SK-N-MC (cell line): ENCODE measurements around the gene NDC1.

Experiments used
- DNase-seq: peaks from one replicate; pipeline ENCODE4 v3.0.0-alpha.2; 2011; ENCODE audit warnings: low read depth, low spot score
- H3K27ac ChIP-seq: fragments of 200-600 bp; sonication (generic); 2 replicates; pipeline ENCODE4 v1.5.1; 2016; ENCODE audit warnings: mixed run types
- H3K36me3 ChIP-seq: fragments of 200-600 bp; sonication (generic); 2 replicates; pipeline ENCODE4 v1.6.1; 2017; ENCODE audit warnings: antibody characterized with exemption, low read length, mixed read lengths; ENCODE audit not compliant: insufficient read depth
- H3K4me3 ChIP-seq: fragments of 200-600 bp; sonication (generic); 2 replicates; pipeline ENCODE4 v1.5.1; 2016
- H3K9ac ChIP-seq: fragments of 200-600 bp; sonication (generic); 2 replicates; pipeline ENCODE4 v1.8.0; 2017; ENCODE audit warnings: mixed run types, mixed read lengths; ENCODE audit not compliant: insufficient read length
- H3K9me3 ChIP-seq: fragments of 200-600 bp; sonication (generic); 2 replicates; pipeline ENCODE4 v1.6.1; 2017; ENCODE audit warnings: low read depth, mild to moderate bottlenecking, antibody characterized with exemption, low read length, moderate library complexity, mixed read lengths
- EZH2 ChIP-seq: fragments of 200-600 bp; sonication (generic); IDR thresholded peaks from one replicate; pipeline ENCODE4 v1.6.1; 2017; ENCODE audit warnings: antibody characterized with exemption
- FOXP2 ChIP-seq: optimal IDR thresholded peaks from 2 replicates; pipeline ENCODE3; 2011; ENCODE audit warnings: mild to moderate bottlenecking, moderate library complexity; ENCODE audit not compliant: insufficient read depth; ENCODE audit errors: extremely low read length, control extremely low read depth
- POLR2AphosphoS5 ChIP-seq: IDR thresholded peaks from 2 replicates; pipeline ENCODE4 v1.6.1; 2012; ENCODE audit warnings: mild to moderate bottlenecking, low read depth, low read length, borderline replicate concordance

NDC1 gene

DNA sequence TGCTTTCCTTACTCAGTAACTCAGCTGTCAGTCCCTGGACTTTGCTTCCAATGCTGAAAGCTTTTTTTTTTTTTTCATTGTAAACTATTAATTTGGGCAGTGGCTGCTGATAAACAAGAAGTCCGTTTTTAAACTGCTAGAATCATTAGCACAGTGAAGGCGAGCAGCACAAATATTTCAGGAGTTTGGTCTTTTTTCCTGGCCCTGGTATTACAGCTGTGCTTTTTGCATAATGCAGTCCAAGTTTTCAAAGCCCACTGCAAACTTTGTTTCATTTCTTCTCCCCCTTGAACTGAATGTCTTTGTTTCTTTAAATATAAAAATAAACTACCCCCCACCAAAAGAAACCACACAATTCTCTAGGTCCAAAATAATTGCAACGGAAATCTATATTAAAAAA, 105.7 kb downstream of the NDC1 start:
- no peak overlapping the region for H3K4me3 ChIP-seq
- H3K36me3 ChIP-seq, result no peaks in the 10 kb centered on the region
- DNase-seq, result no peak
- no peak overlapping the region for H3K27ac ChIP-seq
- H3K9ac ChIP-seq, result no peak overlapping the region
- no peak for TF ChIP-seq EZH2
- no peak for TF ChIP-seq FOXP2
- no peak for TF ChIP-seq POLR2AphosphoS5
- H3K9me3 ChIP-seq, result no peaks in the 10 kb centered on the region

DNA sequence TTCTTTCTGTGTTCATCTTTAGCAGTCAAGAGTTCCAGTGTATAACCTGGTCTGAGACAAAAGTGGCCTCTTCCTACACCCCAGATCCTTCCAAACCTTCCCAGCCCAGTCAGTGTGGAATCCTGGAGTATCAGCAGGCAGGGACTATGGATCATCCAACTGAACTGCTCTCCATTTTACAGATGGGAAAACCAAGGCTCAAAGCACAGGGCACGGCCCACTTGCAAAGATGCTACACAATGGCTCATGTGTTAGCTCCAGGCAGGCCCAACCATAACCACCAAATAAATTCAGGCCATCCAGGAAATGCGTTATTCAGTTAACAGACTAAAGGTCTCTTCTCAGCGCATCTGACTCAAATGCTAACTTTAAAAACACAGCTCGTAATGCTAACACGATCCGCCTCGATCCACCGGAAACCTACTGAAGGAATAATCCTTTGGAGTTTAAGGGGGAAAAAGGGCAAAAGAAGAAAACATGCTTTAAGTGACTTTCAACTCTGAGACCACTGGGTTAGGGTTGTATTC, 106.3 kb downstream of the NDC1 start:
- no peak for DNase-seq
- Histone ChIP-seq H3K4me3 (no peak overlapping the region), H3K27ac (no peak overlapping the region), H3K9me3 (no peaks in the 10 kb centered on the region), H3K9ac (no peak overlapping the region), H3K36me3 (no peaks in the 10 kb centered on the region)
- TF ChIP-seq EZH2, result no peak
- TF ChIP-seq POLR2AphosphoS5, result no peak
- no peak for TF ChIP-seq FOXP2

DNA sequence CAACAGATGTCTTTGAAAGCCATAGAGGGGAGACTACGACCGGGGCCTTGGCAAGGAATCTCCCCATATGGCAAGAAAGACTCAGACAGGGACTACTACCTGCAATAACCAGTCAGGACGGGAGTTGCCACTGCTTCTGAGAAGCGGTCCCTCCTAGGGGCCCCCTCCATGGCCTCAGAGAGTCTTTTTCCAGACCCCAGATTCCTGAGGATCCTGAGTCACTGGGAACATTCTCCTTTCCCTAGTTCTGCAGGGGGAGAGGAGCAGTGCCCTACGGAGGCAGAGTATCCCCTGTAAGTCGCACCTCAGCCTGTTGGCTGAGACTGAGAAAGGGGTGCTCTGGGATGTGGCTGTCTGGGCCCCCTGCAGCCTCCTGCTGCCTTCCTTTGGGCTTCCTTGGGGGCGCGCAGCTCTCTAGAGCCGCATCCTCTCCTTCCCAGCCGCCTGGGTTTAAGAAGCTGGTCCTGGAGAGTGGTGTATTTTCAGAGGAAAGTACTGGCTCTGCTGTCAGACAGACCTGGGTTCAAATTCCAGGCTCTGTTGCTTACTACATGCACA, 107.0 kb downstream of the NDC1 start:
- TF ChIP-seq FOXP2 (no peak), EZH2 (no peak), POLR2AphosphoS5 (no peak)
- Histone ChIP-seq H3K36me3 (no peaks in the 10 kb centered on the region), H3K27ac (no peak overlapping the region), H3K9ac (no peak overlapping the region), H3K4me3 (no peak overlapping the region), H3K9me3 (no peaks in the 10 kb centered on the region)
- no peak for DNase-seq

GRCh38 chr1:53730224-53730865, 107.8 kb downstream of the NDC1 start:
- TF ChIP-seq FOXP2 (no peak), POLR2AphosphoS5 (no peak)
- H3K27ac ChIP-seq, result no peak overlapping the region
- H3K4me3 ChIP-seq, result peak overlapping the region; percentile 59
- H3K9me3 ChIP-seq, result no peaks in the 10 kb centered on the region
- no peak for DNase-seq
- H3K36me3 ChIP-seq, result no peaks in the 10 kb centered on the region
- no peak overlapping the region for H3K9ac ChIP-seq

DNA sequence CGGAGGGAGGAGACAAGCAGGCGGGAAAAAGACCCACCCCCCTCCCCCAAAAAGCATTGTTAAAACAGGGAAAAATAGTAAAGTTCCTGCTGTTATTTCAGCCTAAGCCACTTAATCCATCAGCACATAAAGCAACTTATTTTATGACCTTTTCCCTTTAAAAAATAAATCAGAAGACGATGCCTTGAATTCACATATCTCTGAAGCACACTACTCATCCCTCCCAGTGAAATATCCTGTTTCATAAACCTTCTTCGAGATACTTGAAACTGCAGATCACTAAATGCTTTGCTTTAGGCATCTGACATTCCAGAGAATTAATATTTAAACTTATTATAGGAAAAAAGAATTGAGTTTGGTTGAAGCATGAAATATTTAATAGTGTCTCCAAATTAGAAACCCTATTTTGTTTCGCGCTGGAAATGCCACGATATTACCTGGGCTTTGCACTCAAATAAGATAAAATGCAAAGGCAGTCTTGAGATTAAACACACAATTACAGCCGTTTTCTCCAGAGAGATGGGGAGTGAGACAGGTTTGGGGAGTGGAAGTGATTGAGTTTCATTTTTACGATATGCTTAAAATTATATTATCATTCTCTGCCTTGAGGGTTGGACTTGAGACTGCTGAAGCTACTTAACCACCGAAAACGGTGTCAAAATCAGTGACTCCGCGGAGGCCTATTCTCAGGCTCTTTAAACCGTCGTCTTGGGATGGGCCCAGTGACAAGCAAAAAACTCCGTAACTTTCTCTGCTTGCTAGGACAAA, 108.5 kb downstream of the NDC1 start:
- no peak overlapping the region for H3K9ac ChIP-seq
- peak overlapping the region; percentile 22 for H3K27ac ChIP-seq
- no peaks in the 10 kb centered on the region for H3K9me3 ChIP-seq
- TF ChIP-seq POLR2AphosphoS5 (no peak), FOXP2 (no peak), EZH2 (no peak)
- no peaks in the 10 kb centered on the region for H3K36me3 ChIP-seq
- DNase-seq, result no peak
- H3K4me3 ChIP-seq, result peak overlapping the region; percentile 59

DNA sequence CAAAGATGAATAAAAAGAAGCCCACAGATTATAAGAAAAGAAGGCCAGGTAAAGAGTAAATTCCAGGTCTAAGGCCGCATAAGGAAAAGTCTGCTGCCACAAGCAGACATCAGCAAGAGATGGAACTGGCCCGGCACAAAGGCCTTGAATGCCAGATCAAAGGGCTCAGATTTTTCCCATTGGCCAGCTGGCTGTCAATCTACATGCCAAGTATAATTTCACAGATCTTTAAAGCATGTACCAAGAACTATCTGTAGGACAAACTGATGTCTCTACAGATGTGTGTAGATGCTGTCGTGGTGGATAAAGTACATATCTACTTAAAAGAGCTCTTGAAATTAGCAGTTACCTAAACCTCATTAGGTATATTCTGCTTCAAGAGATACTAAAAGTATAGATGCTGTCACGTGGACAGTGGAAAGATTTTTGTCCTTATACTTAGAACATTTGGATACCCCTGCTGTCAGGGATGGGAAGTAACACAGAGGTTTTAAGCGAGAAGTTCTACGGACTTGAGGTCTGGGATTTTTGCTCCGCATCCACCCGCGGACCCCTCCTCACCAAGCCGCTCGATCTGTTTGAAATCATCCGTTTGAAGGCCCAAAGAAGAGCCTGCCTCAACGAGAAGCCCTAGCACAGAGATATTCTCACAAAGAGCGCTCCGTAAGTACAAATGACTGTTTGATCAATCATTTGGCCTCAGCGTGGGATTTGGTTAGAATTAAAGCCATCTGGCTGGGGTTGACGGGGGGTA, 109.2 kb downstream of the NDC1 start:
- no peaks in the 10 kb centered on the region for H3K36me3 ChIP-seq
- no peak overlapping the region for H3K27ac ChIP-seq
- H3K9ac ChIP-seq, result no peak overlapping the region
- H3K4me3 ChIP-seq, result peak overlapping the region; percentile 59
- no peak for TF ChIP-seq EZH2
- no peak for TF ChIP-seq FOXP2
- no peak for TF ChIP-seq POLR2AphosphoS5
- no peak for DNase-seq
- H3K9me3 ChIP-seq, result no peaks in the 10 kb centered on the region

GRCh38 chr1:53728196-53728595, 109.9 kb downstream of the NDC1 start:
- no peaks in the 10 kb centered on the region for H3K9me3 ChIP-seq
- H3K4me3 ChIP-seq, result no peak overlapping the region
- TF ChIP-seq POLR2AphosphoS5 (no peak), FOXP2 (no peak), EZH2 (no peak)
- no peaks in the 10 kb centered on the region for H3K36me3 ChIP-seq
- H3K9ac ChIP-seq, result no peak overlapping the region
- DNase-seq, result no peak
- no peak overlapping the region for H3K27ac ChIP-seq
